Mesothelial cell of epicardium (in vitro differentiated cells): ENCODE data around the gene BDNF. TPM values are rescaled to one million over a fixed set of nuclear protein-coding genes. Genes with fewer than 3 reads are reported as not detected.

Experiments used
- DNase-seq, 2 experiments: peaks; one replicate each; pipeline ENCODE4 v3.0.0; 2021; ENCODE audit warnings: low spot score in 2 of 2; ENCODE audit not compliant: unreplicated experiment in 2 of 2
- H3K27ac Mint-ChIP-seq: 2 replicates; pipeline ENCODE4 v1.8.0; 2021; ENCODE audit warnings: mixed read lengths
- H3K27me3 Mint-ChIP-seq: 2 replicates; pipeline ENCODE4 v1.8.0; 2021; ENCODE audit warnings: low read depth, mixed read lengths
- H3K36me3 Mint-ChIP-seq: 2 replicates; pipeline ENCODE4 v1.8.0; 2021; ENCODE audit warnings: mixed read lengths
- H3K4me1 Mint-ChIP-seq: 2 replicates; pipeline ENCODE4 v1.8.0; 2021; ENCODE audit warnings: mixed read lengths
- H3K4me3 Mint-ChIP-seq: 2 replicates; pipeline ENCODE4 v1.8.0; 2021; ENCODE audit warnings: mild to moderate bottlenecking, moderate library complexity, mixed read lengths
- H3K9me3 Mint-ChIP-seq: 2 replicates; pipeline ENCODE4 v1.8.0; 2021; ENCODE audit warnings: mixed read lengths
- CTCF ChIP-seq: fragments of 200-600 bp; sonication (generic); IDR thresholded peaks from one replicate; pipeline ENCODE4 v1.5.0; 2021; ENCODE audit warnings: antibody characterized with exemption; ENCODE audit not compliant: unreplicated experiment
- total RNA-seq: library from RNA; stranded (reverse); gene quantifications from 3 replicates; pipeline ENCODE4 v1.2.1, GENCODE V29; 2021

BDNF gene
- total RNA-seq, 1 donor from 2014 or later: 7.9 TPM

- no peaks in the 10 kb centered on the region for H3K36me3 Mint-ChIP-seq
- DNase-seq: no peak
These were observed 73.9 kb downstream of the BDNF start for GRCh38 chr11:27626269-27626937.

GRCh38 chr11:27625347-27625912, 74.8 kb downstream of the BDNF start:
- H3K4me3 Mint-ChIP-seq: no peak overlapping the region
- peaks cover 10% of the 10 kb centered on the region for H3K27me3 Mint-ChIP-seq
- no peak for DNase-seq
- no peaks in the 10 kb centered on the region for H3K36me3 Mint-ChIP-seq
- no peaks in the 10 kb centered on the region for H3K4me1 Mint-ChIP-seq
- TF ChIP-seq CTCF: no peak
- H3K27ac Mint-ChIP-seq: no peak overlapping the region
- no peaks in the 10 kb centered on the region for H3K9me3 Mint-ChIP-seq

More at GRCh38 chr11:27626269-27626937, 73.9 kb downstream of the BDNF start:
- no peak for TF ChIP-seq CTCF
- H3K27ac Mint-ChIP-seq: no peak overlapping the region
- H3K4me3 Mint-ChIP-seq: no peak overlapping the region
- peaks cover 15% of the 10 kb centered on the region for H3K27me3 Mint-ChIP-seq
- no peaks in the 10 kb centered on the region for H3K4me1 Mint-ChIP-seq
- no peaks in the 10 kb centered on the region for H3K9me3 Mint-ChIP-seq

GRCh38 chr11:27623945-27624523, 76.2 kb downstream of the BDNF start:
- no peaks in the 10 kb centered on the region for H3K4me1 Mint-ChIP-seq
- no peak for TF ChIP-seq CTCF

GRCh38 chr11:27622541-27623300, 77.5 kb downstream of the BDNF start:
- Mint-ChIP-seq H3K36me3 (no peaks in the 10 kb centered on the region), H3K4me3 (no peak overlapping the region)

More at GRCh38 chr11:27623945-27624523, 76.2 kb downstream of the BDNF start:
- H3K9me3 Mint-ChIP-seq: no peaks in the 10 kb centered on the region
- H3K4me3 Mint-ChIP-seq: no peak overlapping the region
- no peaks in the 10 kb centered on the region for H3K36me3 Mint-ChIP-seq
- no peak overlapping the region for H3K27ac Mint-ChIP-seq
- H3K27me3 Mint-ChIP-seq: peaks cover 10% of the 10 kb centered on the region
- DNase-seq: no peak

More at GRCh38 chr11:27622541-27623300, 77.5 kb downstream of the BDNF start:
- no peaks in the 10 kb centered on the region for H3K9me3 Mint-ChIP-seq
- no peak for DNase-seq
- H3K4me1 Mint-ChIP-seq: no peaks in the 10 kb centered on the region
- TF ChIP-seq CTCF: no peak
- H3K27ac Mint-ChIP-seq: no peak overlapping the region
- H3K27me3 Mint-ChIP-seq: peaks cover 10% of the 10 kb centered on the region
